ENCODE measurements around the gene CD81.
A peak's percentile ranks its signal among the peaks of the same experiment; 100 is the strongest.

The CD81 gene

GRCh38 chr11:2391181-2391975 lies 14.3 kb downstream of the CD81 start:
- DNase-seq, result no peak

GRCh38 chr11:2392241-2392959 lies 15.3 kb downstream of the CD81 start:
- DNase-seq, result no peak

- DNase-seq, result no peak
Observed at GRCh38 chr11:2393111-2393868, 16.2 kb downstream of the CD81 start.

DNA sequence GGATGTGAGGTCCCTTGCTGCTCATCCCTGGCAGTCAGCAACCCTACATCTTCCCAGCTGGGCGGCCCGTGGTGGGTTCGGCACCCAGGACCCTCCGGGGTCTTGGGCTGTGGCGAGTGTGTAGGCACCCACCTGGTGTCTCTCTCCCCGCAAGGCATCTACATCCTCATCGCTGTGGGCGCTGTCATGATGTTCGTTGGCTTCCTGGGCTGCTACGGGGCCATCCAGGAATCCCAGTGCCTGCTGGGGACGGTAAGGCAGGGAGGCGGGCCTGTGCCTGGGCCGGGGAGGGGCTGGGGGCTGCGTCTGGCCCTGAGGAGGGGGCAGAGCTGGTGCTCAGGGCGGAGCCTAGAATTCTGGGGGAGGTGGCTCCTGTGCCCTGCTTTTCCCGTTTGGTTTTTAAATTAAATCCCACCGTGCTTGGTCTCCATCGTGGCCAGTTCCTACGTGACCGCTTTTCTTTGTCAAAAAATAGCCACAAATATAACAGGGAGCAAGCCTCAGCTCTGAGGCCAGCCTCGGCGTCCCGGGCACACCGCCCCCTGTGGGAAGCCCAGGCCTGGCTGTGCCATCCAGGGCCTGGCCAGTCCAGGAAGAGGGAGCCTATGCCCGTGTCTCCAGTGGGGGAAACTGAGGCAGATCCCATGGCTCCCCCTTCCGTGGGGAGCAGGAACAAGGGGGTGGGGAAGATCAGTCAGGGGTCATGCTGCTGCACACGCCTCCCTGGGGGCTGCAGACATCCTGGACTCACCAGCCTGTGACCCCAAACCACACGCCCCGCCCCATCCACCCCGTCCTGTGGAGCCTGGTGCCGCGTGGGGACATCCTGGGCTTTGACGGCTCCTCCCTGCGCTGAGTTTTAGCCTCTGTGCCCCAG lies 17.1 kb downstream of the CD81 start:
- no peak for DNase-seq

DNA sequence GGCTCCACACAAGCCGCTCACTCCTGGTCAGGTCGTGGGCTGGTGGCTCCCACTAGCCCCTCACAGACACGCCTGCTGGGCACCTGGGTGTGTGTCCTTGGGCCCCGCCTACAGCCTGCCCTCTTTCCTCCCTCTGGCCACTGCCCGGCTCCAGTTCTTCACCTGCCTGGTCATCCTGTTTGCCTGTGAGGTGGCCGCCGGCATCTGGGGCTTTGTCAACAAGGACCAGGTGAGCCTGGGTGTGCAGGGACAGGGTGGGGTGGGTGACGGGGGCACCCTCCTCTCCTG lies 17.7 kb downstream of the CD81 start:
- DNase-seq, result no peak

DNA sequence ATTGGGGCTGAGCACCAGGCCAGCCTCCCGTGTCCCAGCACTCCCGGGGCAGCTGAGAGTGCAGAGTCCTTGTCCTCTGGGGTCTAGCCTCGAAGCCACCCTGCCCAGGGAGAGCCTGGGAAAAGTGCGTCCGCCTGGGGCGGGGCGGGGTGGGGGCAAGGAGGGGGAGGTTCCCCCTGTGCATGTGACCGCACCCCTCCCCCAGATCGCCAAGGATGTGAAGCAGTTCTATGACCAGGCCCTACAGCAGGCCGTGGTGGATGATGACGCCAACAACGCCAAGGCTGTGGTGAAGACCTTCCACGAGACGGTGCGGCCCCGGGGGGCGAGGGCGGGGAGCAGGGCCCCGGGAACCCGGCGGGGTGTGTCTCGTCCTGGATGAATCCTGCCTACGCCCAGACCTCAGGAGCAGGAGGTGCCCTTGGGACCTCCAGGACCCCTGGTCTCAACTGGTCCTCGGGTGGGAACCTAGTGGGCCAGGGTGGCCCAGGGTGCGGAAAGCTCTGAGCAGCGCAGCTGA lies 18.2 kb downstream of the CD81 start:
- no peak for DNase-seq

- DNase-seq, result no peak
Observed at GRCh38 chr11:2395856-2396255, 18.7 kb downstream of the CD81 start.

DNA sequence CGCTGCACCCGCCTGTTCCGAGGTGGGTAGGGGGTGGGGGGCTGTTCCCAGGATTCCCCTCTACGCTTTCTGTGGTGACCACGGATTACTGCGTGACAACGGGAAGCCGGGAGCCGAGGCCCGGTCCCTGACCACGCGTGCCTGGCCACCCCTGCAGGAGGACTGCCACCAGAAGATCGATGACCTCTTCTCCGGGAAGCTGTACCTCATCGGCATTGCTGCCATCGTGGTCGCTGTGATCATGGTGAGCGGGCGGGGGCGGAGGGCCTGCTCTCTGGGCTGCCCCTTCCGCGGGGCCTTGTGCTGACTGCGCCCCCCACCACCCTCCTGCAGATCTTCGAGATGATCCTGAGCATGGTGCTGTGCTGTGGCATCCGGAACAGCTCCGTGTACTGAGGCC lies 19.4 kb downstream of the CD81 start:
- no peak for DNase-seq

DNA sequence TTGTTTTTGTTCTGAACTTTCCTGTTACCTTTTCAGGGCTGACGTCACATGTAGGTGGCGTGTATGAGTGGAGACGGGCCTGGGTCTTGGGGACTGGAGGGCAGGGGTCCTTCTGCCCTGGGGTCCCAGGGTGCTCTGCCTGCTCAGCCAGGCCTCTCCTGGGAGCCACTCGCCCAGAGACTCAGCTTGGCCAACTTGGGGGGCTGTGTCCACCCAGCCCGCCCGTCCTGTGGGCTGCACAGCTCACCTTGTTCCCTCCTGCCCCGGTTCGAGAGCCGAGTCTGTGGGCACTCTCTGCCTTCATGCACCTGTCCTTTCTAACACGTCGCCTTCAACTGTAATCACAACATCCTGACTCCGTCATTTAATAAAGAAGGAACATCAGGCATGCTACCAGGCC lies 19.9 kb downstream of the CD81 start:
- DNase-seq, result no peak

DNA sequence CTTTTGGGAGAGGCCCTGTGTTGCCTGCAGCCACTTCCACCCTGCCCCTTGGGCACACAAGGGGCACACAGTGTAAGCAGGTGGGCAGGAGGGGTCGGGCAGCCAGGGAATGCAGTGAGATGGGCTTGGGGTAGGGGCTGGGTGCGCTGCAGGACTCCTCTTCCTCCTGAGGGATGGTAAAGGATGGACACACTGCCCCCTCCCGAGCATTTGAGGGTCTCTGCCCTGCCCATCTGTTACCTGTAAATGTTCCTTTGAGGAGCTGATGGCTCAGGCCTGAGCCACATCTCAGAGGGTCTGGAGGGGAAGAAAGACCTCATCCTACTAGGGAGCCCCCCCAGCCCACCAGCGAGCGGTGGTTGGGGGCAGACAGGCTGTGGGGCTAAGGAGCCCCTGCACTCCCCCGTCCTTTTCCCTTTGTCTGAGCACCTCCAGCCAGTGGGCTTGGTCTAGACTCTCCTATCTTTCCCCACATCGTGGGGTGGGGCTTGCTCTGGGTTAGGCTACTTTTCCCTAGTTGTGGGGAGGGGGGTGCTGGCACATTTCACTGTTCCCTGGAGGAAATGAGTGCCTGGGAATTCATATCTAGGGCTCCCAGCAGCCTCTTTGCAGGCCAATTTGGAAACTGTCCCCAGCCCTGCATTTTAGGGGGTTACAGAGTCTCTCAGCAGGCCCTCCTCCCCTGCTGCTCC lies 21.7 kb downstream of the CD81 start:
- DNase-seq, result no peak

GRCh38 chr11:2399488-2400068 lies 22.5 kb downstream of the CD81 start:
- no peak for DNase-seq

DNA sequence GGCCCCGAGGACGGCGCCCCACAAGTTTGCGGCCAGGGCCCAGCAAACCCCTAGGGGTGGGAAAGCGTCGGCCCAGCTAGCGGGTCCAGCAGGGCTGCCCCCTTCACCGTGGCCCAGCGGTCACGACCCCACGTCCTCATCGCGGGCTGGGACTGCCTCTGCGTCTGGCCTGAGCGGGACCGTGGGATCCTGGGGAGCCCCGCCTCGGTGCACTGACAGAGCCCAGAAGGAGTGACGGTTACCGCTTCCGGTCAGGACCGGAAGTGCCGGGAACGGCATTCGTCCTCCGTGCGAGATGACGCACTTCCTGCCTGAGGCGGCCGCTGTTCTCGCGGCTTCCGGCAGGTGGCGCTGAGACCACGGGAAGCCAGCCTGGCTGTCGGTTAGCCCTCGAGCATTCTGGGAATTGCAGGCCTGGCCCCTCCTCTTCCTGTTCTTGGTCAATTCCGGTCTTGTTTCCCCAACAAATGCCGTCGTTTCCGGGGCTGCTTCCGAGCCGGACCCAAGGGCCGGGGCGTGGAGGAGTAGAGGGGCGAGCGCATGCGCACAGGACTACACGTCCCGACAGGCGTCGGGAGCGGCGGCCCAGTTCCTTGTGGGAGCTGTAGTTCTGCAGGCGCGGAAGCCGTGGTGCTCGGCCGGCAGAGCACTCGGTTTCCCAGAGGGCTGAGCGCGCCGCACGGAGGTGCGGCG lies 23.1 kb downstream of the CD81 start, which contains the start of gene TSSC4:
Gene TSSC4, plus strand, starts transcription at position 682 of the 693 bp plus-strand sequence. CDS start 1,884 bp downstream, outside the sequence.
- peak; percentile 99 to 100 for DNase-seq

DNA sequence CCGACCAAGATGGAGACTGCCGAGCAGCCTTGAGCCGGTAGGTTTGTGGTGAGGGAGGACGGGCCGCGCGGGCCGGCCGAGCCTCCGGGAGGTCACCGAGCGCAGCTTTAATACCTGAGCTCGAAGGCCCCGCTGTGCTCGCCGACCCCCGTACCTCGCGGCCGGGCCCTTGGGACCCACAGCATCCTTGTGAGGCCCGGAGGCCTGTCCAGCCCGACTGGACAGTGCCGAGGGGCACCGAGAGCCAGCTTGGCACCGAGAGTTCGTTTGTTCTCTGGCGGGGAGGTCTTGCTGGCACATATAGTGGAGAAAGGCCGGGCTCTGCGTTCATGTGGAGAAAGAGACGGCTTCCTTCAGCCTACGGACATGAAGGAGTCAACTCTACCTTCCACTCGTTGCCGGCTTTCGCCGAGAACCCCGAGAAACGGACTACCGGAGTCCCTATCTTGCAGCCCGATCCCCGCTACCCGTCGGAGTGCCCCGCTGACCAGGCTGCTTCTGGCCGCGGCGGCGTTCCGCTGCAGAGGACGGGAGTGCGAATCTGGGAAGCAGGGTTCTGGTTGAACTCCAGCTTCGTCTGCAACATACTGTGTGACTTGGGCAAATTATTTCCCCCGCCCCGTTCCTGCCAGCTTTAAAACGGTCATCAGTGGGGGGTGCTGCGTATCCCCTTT lies 23.8 kb downstream of the CD81 start:
- DNase-seq, result no peak

- DNase-seq, result no peak
Observed at GRCh38 chr11:2401436-2401984, 24.4 kb downstream of the CD81 start.

- DNase-seq, result no peak
Observed at GRCh38 chr11:2402106-2402505, 25.0 kb downstream of the CD81 start.

GRCh38 chr11:2402890-2403645 lies 26.0 kb downstream of the CD81 start:
- no peak for DNase-seq

GRCh38 chr11:2404735-2405196 lies 27.7 kb downstream of the CD81 start:
- DNase-seq, result no peak

GRCh38 chr11:2406451-2406850 lies 29.3 kb downstream of the CD81 start:
- DNase-seq, result no peak

DNA sequence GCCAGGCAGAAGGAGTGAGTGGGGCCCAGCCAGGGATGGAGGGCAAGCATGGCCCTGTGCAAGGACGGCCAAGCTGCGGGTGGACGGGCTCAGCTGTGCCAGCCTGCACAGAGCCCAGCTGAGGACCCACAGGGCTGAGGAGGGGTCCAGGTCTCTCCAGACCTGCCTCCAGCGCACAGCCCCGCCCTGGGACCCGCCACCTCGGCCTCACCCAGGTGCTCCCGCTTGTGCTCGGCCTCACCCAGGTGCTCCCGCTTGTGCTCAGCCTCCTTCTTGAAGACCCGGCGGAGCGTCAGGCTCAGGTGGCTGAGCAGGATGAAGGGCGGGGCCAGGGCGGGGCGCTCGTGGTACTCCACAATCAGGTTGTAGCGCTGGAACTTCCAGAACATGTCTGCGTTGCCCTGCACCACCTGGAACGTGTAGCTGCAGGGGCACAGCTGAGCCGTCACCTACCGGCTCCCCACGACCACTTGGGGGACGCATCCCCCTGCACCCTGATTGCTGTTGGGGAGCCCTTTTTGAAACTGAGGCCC lies 29.8 kb downstream of the CD81 start:
- DNase-seq, result no peak
